ENCODE data around the gene ASXL2.

- no peak for TF ChIP-seq CTCF (IDR thresholded peaks at IDR 0.05)
- no peak for TF ChIP-seq POLR2A (IDR thresholded peaks at IDR 0.05)
Measured at GRCh38 chr2:25842155-25842554, 36.1 kb downstream of the ASXL2 start.
